ENCODE measurements around the gene AMZ2. TPM values are rescaled to one million over a fixed set of nuclear protein-coding genes. Genes with fewer than 3 reads are reported as not detected.
"Not testable (repeated sequence)": the region's sequence is repeated elsewhere in the genome, so short reads cannot be mapped to it uniquely, and the experiment has no call there.

The AMZ2 gene
- total RNA-seq, 3 donors from 2014 or later (not counting 1 experiment from before 2014, with no cell fraction given): 87.0 to 131 (median 107) TPM

DNA sequence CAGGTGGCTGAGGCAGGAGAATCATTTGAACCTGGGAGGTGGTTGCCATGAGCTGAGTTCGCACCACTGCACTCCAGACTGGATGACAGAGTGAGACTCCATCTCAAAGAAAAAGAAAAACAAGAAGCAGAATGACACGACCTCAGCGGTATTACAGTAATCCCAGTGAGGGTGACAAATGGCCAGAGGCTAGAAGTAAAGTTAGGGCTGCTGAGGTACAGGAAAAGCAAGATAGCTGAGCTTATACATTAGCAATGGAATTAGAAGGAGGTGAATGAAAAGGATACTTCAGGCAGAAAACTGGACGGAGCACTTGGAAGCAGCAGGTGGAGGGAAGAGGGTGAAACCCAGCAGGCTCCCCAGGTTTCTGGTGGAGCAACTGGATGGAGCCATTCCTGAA lies 26.1 kb upstream of the AMZ2 start:
- ATAC-seq (peak in 1 of 3 donors; percentile 3), DNase-seq (no peak)
- Mint-ChIP-seq H3K36me3 (peaks cover 8% of the 10 kb centered on the region), H3K27ac (peak overlapping the region; percentile 100), H3K4me1 (peaks cover 67 to 70% of the 10 kb centered on the region in 2 donors), H3K27me3 (ENCODE audit: low read depth in 2 of 2) (no peaks in the 10 kb centered on the region), H3K4me3 (peak overlapping the region; percentile 10), H3K9me3 (no peaks in the 10 kb centered on the region)
- peaks cover 62% of the 10 kb centered on the region for H3K4me1 ChIP-seq (ENCODE audit: control insufficient read depth, insufficient read depth, low read length)
- peak overlapping the region; percentile 66 for H3K4me3 ChIP-seq (ENCODE audit: low read length)
- H3K27me3 ChIP-seq (ENCODE audit: control insufficient read depth, insufficient read depth, low read length): no peaks in the 10 kb centered on the region
- WGBS (ENCODE audit: insufficient coverage): 69% methylated on average over 4 of the region's 4 CpGs
- H3K36me3 ChIP-seq (ENCODE audit: control insufficient read depth, insufficient read depth, low read length): peaks cover 6% of the 10 kb centered on the region
- intact Hi-C loops (cut with micrococcal nuclease): loop anchor here (1.0 to 2.0 kb wide), 4 partner anchors 15 to 70 kb away; partner anchors contain the start of genes AMZ2, ARSG and SLC16A6
- H3K9me3 ChIP-seq (ENCODE audit: control insufficient read depth, insufficient read depth, low read length): no peaks in the 10 kb centered on the region
- H3K27ac ChIP-seq (ENCODE audit: low read length): peak overlapping the region; percentile 92
- TF ChIP-seq, protein P1, sequence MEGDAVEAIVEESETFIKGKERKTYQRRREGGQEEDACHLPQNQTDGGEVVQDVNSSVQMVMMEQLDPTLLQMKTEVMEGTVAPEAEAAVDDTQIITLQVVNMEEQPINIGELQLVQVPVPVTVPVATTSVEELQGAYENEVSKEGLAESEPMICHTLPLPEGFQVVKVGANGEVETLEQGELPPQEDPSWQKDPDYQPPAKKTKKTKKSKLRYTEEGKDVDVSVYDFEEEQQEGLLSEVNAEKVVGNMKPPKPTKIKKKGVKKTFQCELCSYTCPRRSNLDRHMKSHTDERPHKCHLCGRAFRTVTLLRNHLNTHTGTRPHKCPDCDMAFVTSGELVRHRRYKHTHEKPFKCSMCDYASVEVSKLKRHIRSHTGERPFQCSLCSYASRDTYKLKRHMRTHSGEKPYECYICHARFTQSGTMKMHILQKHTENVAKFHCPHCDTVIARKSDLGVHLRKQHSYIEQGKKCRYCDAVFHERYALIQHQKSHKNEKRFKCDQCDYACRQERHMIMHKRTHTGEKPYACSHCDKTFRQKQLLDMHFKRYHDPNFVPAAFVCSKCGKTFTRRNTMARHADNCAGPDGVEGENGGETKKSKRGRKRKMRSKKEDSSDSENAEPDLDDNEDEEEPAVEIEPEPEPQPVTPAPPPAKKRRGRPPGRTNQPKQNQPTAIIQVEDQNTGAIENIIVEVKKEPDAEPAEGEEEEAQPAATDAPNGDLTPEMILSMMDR (IDR thresholded peaks at IDR 0.05): no peak

- Mint-ChIP-seq H3K9me3 (no peaks in the 10 kb centered on the region), H3K4me3 (peak overlapping the region; percentile 49), H3K27ac (peak overlapping the region; percentile 100), H3K4me1 (peaks cover 69 to 70% of the 10 kb centered on the region in 2 donors), H3K27me3 (ENCODE audit: low read depth in 2 of 2) (no peaks in the 10 kb centered on the region), H3K36me3 (peaks cover 8% of the 10 kb centered on the region)
- TF ChIP-seq, protein P1 (IDR thresholded peaks at IDR 0.05): no peak
- no peaks in the 10 kb centered on the region for H3K9me3 ChIP-seq (ENCODE audit: control insufficient read depth, insufficient read depth, low read length)
- H3K27ac ChIP-seq (ENCODE audit: low read length): peak overlapping the region; percentile 92
- peaks cover 64% of the 10 kb centered on the region for H3K4me1 ChIP-seq (ENCODE audit: control insufficient read depth, insufficient read depth, low read length)
- intact Hi-C loops (cut with micrococcal nuclease): loop anchor here (1.0 kb wide), 2 partner anchors 15 to 69 kb away; partner anchors contain the start of genes ARSG and SLC16A6
- no peaks in the 10 kb centered on the region for H3K27me3 ChIP-seq (ENCODE audit: control insufficient read depth, insufficient read depth, low read length)
- 50% methylated on average over 8 of the region's 8 CpGs for WGBS (ENCODE audit: insufficient coverage)
- peak in 2 of 3 donors; percentile 69 to 77 for ATAC-seq
- peaks cover 6% of the 10 kb centered on the region for H3K36me3 ChIP-seq (ENCODE audit: control insufficient read depth, insufficient read depth, low read length)
- DNase-seq: peak in 1 of 2 donors; percentile 61
- H3K4me3 ChIP-seq (ENCODE audit: low read length): peak overlapping the region; percentile 66
Observed at GRCh38 chr17:68222606-68223005, 25.2 kb upstream of the AMZ2 start.

DNA sequence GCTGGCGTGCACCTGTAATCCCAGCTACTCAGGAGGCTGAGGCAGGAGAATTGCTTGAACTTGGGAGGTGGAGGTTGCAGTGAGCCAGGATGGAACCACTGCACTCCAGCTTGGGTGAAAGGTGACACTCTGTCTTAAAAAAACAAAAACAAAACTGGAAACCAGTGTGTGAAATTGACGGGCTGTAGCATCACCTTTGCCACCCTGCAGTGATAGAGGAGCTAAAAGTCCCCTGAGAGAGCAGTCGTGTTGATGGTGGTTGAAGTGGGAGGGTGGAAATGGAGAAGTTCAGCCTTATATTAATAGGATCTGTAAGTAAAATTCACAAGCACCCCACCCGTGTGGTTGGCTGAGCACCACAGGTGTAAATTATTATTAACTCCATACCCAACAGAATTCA lies 22.8 kb upstream of the AMZ2 start:
- not testable (repeated sequence) for H3K27me3 ChIP-seq (ENCODE audit: control insufficient read depth, insufficient read depth, low read length); H3K9me3 ChIP-seq (ENCODE audit: control insufficient read depth, insufficient read depth, low read length); H3K4me3 ChIP-seq (ENCODE audit: low read length); H3K9me3 Mint-ChIP-seq; H3K36me3 Mint-ChIP-seq; H3K36me3 ChIP-seq (ENCODE audit: control insufficient read depth, insufficient read depth, low read length); H3K27me3 Mint-ChIP-seq (ENCODE audit: low read depth in 2 of 2)
- Histone ChIP-seq H3K4me1 (ENCODE audit: control insufficient read depth, insufficient read depth, low read length) (peaks cover 51% of the 10 kb centered on the region), H3K27ac (ENCODE audit: low read length) (peak overlapping the region; percentile 89)
- peak overlapping the region; percentile 100 for H3K27ac Mint-ChIP-seq
- ATAC-seq (peak; percentile 54 to 93 (median 79)), DNase-seq (peak in 1 of 2 donors; percentile 61)
- WGBS (ENCODE audit: insufficient coverage): 20% methylated on average over 2 of the region's 4 CpGs
- peaks cover 65 to 67% of the 10 kb centered on the region in 2 donors for H3K4me1 Mint-ChIP-seq
- peak overlapping the region; percentile 63 for H3K4me3 Mint-ChIP-seq
- intact Hi-C loops (cut with micrococcal nuclease): loop anchor here (1.0 kb wide), 1 partner anchor 10 kb away; no protein-coding TSS in a partner anchor

GRCh38 chr17:68228039-68228680 lies 19.7 kb upstream of the AMZ2 start:
- Mint-ChIP-seq H3K27ac (peak overlapping the region; percentile 79 to 100), H3K4me1 (peaks cover 54% of the 10 kb centered on the region in 2 donors), H3K4me3 (peak overlapping the region; percentile 43)
- H3K27me3 ChIP-seq (ENCODE audit: control insufficient read depth, insufficient read depth, low read length); H3K27ac ChIP-seq (ENCODE audit: low read length); H3K36me3 Mint-ChIP-seq; H3K9me3 ChIP-seq (ENCODE audit: control insufficient read depth, insufficient read depth, low read length); ATAC-seq; H3K9me3 Mint-ChIP-seq; H3K4me3 ChIP-seq (ENCODE audit: low read length); intact Hi-C loops (cut with micrococcal nuclease); H3K27me3 Mint-ChIP-seq (ENCODE audit: low read depth in 2 of 2); DNase-seq; H3K36me3 ChIP-seq (ENCODE audit: control insufficient read depth, insufficient read depth, low read length): not testable (repeated sequence)
- WGBS (ENCODE audit: insufficient coverage): 73% methylated on average over 9 of the region's 9 CpGs
- peaks cover 43% of the 10 kb centered on the region for H3K4me1 ChIP-seq (ENCODE audit: control insufficient read depth, insufficient read depth, low read length)
